ENCODE results near the gene ATP6V0B.

- TF ChIP-seq ZNF384 (IDR thresholded peaks at IDR 0.05), result no peak
- TF ChIP-seq SP1 (IDR thresholded peaks at IDR 0.05), result no peak
- no peak for TF ChIP-seq FOXM1 (IDR thresholded peaks at IDR 0.05; ENCODE audit: borderline replicate concordance)
- no peak for TF ChIP-seq BHLHE40 (IDR thresholded peaks at IDR 0.05; ENCODE audit: borderline replicate concordance)
- TF ChIP-seq SUZ12 (IDR thresholded peaks at IDR 0.05), result no peak
- no peak for TF ChIP-seq TARDBP (IDR thresholded peaks at IDR 0.05)
- no peak for TF ChIP-seq ELF4 (IDR thresholded peaks at IDR 0.05)
- no peak for TF ChIP-seq HDGF (IDR thresholded peaks at IDR 0.05; ENCODE audit: borderline replicate concordance)
- TF ChIP-seq FOXA1 (IDR thresholded peaks at IDR 0.05), result no peak
- TF ChIP-seq FOXK2 (IDR thresholded peaks at IDR 0.05), result no peak
- TF ChIP-seq LEF1 (IDR thresholded peaks at IDR 0.05; ENCODE audit: borderline replicate concordance), result no peak
- no peak for TF ChIP-seq PKNOX1 (IDR thresholded peaks at IDR 0.05)
- TF ChIP-seq NFRKB (IDR thresholded peaks at IDR 0.05), result no peak
Observed at GRCh38 chr1:44024031-44024902, 49.5 kb downstream of the ATP6V0B start.
